RPMI7951 (cell line): ENCODE measurements around the gene LRG1. TPM values are rescaled to one million over a fixed set of nuclear protein-coding genes. Genes with fewer than 3 reads are reported as not detected.

Experiments
- DNase-seq: peaks from one replicate; pipeline ENCODE4 v3.0.0-alpha.2; 2012; ENCODE audit warnings: low read depth
- total RNA-seq: library from RNA; depleted of rRNA; stranded (reverse); fragments of >200 nt; shearing (Covaris generic); gene quantifications from 2 replicates; pipeline ENCODE4 v1.2.3, GENCODE V29; 2014

The LRG1 gene
- total RNA-seq, 1 experiment from 2014 or later = not detected

DNA sequence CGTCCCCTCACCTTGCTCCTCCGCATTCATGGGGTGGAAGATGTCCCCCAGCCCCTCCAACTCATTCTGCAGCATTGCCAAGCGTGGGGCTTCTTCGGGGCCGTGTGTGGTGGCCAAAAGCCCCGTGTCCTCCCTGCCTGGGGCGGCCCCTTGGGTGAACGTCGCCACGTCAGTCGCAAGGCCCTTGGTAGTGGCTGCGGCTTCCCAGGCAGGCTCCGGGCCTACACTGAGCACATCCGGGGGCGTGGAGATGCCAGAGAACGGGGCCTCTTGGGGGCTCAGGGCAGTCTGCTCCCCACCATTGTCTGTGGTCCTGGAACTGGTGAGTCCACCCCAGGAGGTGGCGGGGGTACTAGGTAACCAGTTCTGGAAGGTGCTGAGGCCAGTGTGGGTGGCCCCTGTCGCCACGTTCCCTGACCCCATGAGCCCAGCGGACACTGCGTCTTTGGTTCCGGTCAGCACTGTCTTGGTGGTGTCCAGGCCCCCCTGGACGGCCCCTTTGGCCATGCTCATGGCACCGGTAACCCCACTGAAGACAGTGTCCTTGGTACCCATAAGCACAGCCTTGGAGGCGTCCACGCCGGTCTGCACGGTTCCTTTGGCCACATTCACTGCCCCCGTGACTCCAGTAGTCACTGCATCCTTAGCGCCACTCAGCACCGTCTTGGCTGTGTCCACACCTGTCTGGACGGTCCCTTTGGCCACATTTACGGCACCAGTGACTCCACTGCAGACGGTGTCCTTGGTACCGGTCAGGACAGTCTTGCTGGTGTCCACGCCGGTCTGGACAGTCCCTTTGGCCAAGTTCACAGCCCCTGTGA, 29.2 kb downstream of the LRG1 start:
- DNase-seq = no peak

DNA sequence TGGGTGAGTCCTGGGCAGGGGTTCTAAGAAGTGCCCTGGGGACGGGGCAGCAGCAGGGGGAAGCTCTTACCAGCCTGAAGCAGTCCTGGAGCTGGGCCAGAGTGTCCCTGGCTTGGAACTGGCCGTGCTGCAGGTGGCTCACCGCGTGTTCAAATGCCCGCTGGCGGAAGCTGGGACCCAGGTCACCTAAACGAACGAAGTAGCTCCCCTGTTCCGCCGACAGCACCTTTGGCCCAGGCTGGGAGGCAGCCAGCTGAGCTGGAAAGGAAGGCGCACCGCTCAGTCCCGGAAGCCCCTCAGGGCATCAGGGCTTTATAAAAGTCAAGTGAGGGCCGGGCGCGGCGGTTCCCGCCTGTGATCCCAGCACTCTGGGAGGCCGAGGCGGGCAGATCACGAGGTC, 31.1 kb downstream of the LRG1 start:
- peak; percentile 47 for DNase-seq

DNA sequence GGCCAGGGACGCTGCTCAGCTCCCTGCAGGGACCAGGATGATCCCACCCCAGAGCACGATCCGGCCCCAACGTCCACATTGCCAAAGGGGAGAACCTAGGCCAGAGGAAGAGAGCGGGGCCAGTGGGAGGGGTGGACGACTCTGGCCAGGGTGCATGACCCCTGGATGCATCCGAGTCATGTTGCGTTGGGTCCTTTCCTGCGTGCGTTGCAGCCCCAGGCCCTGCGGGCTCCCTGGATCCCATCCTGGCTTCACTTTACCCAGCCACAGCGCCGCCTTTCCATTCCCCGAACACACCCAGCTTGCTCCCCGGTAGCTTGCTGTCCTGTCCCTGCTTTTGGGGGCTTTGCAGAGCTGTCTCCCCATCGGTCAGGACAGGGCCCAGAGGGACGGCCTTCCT, 32.0 kb downstream of the LRG1 start:
- no peak for DNase-seq

DNA sequence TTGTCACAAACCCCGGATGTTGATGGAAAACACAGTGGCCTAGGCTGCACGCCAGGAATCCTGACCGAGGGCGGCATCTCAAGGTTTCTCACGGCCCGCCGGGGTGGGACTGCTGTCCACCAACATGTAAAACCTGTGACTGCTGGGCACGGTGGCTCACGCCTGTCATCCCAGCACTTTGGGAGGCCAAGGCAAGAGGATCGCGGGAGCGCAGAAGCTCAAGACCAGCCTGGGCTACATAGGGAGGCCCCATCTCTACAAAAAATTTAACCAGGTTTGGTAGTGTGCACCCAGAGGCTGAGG, 32.7 kb downstream of the LRG1 start:
- no peak for DNase-seq

DNA sequence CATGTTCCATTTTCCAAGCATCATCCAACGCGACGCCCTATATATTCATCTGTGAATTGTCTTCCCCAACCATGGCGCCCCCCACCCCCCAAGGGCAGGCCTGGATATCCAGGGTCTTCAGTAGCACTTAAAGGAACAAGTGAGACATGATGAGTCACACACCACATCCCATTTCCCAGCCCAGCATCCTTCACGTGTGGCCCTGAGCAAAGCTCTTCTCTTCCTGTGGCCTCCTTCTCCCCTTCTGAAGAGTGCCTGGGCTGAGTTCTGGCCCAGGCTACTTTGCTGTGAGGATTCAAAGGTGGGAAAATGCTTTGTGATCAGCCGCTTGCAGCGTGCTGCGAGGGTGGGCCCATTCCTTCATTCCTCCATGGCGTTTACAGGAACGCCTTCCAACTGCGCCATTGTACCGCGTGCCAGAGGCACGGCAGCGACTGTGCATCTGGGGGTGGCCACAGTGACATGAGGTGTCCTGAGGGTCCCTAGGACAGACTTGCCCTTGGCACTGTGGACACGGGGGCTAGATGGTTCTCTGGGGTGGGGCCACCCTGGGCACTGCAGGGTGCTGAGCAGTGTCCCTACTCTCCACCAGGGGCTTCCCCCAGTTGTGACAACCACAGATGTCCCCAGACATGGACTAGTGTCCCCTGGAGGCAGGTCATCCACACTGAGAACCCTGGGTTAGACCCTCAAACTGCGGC, 33.2 kb downstream of the LRG1 start:
- peak; percentile 82 for DNase-seq

DNA sequence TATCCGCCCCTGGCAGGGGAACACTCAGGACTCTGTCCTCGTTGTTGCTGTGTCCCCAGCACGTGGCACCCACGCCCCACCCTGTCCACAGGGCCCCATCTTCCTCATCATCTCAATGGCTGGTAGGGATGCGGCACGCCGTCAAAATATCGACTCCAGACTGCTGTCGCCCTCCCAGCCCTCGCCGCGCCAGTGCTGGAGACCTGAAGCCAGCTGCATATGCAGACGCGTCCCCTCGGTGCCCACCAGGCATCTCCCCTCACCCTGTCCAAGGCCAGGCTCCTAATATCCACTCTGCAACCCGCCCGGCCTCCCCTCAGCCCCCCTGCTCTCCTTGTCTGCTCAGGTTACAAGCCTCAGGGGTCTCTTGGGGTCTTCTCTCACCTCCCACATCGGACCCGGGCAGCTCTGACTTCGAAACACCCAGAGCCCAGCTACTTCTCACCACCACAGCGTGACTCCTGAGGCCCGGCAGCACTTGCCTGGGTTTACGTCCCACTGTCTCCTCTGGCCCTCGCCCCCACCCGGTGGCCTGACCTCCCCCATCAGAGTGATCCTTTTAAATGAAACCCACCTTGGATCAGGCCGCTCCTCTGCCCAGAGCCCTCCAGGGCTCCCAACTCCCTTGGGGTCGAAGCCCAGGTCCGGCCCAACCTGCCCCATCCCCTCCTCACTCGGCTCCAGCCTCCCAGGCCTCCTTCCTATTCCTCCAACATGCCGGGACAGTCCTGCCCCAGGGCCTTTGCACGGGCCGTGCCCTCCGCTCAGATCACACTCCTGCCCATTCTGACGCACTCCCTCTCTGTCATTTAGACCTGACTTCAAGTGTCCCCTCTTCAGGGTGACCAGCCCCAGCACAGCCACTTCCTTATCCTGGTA, 34.0 kb downstream of the LRG1 start:
- DNase-seq = no peak

DNA sequence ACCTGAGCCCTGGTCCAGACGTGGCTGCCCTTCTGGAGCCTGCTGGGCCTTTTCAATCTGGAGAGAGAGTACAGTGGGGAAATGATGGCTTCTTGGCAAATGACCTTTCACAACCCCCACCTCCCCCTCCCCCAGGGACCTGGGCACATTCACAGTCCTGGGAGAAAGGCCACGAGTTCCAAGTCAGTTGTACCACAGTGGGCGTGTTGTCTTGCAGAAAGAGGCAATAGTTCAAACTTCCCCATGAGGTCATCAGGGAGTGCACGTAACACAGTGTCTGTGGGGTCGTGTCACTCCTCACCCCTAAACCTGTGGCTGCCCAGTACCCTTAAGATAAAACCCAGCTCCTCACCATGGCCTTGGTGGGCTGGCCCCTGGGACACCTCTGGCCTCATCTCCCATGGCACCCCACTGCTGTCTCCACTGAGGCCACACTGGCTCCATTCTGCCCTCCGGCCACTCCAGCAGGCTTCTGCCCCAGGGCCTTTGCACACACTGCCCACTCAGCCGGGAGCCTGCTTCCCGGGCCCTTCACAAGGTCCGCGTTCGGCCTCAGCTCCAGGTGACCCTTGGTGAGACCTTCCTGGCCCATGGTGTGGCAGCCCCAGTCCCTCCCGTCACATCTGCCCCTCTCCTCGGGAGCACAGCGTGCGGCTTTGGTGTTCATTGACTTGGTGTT, 34.8 kb downstream of the LRG1 start:
- DNase-seq = no peak

DNA sequence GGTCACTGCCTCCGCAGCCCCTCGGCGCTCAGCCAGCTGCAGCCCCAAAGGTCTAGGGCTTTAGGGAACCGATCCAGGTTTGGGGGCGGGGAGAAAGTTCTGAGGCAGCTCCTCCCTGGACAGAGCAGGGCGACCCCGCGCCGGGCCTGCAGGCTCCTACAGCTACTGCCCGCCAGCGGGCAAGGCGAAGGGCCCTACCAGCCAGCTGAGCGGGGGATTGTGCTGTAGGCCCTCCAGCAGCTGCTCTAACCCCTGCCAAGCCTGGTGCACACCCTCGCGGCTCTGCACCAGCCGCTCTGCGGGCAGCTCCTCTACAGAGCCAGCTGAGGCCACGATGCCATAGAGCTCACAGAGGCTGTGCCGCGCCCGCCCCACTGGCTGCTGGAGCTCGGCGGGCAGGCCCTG, 35.5 kb downstream of the LRG1 start:
- DNase-seq = no peak

DNA sequence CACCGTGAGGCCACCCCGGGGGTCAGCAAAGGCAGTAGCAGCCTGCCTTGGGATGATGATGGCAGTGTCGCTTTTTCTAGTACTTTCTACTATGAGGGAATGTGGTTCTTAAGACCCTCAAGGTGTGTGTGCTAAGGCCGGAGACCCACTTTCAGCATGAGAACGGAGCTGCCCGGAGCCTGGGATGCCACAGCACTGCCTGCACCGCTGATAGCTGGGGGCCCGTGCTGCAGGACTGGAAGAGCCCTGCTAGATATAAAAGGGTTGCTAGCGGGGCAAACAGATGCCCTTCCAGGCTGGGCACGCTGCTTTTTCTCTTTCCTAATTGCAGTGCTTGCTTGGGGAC, 36.0 kb downstream of the LRG1 start:
- DNase-seq = no peak

DNA sequence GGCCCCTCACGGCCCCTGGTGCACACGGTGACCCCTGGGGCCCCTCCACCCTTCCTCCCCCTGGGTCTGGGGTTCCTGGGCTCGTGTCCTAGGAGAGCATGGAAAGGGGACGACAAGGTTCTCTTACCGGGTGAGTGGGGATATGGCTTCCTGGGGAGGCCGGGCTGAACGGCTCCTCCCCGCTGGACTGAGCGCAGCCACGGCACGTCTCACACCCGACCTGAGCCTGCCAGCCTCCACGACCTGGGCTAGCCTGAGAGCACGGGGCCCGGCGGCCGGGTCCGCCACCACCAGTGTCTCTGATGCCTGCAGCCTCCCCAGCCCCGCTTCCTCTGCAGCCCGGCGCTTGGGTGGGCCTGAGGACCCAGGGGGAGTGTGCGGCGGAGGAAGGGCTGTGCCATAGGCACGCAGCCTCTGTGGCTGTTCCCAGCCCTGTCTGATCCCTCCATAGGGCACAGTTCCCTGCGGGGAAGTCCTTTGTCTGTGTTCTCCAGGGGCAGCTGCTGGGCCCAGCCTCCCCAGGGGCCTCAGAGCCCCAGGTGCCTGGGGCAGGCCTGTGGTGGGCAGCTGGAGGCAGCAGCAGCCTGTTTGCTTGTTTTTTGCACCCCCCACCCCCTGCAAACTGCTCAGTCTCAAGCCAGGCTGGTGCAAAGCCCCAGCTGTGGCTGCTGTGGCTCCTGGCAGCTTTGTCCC, 36.6 kb downstream of the LRG1 start:
- no peak for DNase-seq

DNA sequence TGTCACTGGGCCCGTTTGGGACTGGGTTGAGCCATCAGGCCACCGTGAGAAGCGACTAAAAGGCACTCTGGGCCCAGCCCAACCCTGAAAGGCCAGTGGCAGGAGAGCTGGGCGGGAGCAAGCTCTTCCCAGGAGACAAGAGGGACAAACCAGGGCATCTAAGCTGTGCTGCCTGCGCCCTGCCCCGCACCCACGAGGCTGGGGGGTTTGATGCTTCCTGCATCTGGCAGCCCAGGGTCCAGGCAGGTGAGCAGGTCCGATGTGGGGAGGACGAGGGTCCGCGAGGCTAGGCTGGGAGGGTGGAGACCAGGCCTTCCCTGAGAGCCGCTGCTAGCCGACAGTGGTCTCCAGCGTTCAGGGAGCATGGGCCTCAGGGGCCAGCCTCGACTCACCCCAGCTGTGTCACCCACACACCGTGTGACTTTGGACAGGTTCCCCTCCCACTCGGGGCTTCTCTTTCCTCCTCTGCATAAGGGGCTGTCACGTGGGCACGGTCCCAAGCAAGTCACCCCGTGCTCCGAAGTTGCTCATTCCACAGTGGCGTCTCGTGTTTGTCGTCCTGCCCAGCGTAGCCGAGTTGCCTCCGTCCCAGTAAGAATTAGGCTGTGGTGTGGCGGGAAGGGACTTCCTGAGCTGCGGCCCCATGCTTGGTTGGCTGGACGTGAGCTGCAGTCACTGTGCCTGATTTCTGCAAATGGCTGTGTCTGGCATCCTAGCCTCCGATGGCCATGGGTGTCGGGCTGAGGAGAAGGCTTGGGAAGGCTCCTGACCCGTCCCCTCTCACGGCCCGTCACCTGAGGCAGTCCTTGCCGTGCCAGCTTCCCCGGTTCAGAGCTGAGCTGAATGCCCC, 37.3 kb downstream of the LRG1 start:
- no peak for DNase-seq

DNA sequence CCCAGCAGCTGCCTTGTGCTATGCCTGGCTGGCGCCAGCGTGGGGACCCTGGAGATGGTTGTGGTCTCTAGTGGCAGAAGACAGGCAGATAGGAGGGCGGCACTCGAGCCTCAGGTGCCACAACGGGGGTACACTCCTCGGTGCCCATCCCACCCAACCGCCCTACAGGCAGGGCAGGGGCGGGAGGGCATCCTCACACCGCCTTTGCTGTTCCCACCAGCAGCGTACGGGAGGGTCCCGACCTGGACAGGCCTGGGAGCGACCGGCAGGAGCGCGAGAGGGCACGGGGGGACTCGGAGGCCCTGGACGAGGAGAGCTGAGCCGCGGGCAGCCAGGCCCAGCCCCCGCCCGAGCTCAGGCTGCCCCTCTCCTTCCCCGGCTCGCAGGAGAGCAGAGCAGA, 38.1 kb downstream of the LRG1 start:
- DNase-seq = no peak

DNA sequence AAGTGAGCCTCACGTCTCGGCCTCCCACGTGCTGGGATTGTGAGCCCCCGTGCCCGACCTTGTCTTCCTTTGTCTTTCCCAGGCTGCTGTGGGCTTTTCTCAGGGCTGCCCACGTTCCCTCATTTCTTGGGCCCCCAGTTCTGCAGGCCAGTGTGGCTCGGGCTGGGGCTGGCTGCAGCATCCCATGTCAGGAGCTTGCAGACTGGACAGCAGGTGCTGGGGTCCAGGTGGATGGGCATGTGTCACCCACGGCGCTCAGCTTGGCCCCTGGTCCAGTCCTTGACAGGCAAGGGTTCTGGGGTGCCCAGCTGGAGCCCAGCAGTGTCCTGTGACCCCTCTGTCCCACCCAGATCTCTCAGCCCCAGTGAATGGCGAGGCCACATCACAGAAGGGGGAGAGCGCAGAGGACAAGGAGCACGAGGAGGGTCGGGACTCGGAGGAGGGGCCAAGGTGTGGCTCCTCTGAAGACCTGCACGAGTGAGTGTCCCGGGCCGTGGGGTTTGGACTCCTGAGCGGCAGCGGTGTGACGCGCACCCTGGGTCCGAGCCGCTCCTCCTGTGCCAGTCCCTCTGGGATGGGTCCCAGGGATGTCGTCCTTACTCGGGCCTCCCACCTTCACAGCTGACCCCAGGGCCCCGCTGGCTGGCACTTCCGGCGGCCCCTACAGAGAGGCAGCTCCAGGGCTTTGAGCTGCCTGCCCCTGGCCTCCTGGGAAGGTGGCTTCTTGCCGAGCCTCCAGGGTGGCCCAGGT, 38.8 kb downstream of the LRG1 start:
- no peak for DNase-seq

DNA sequence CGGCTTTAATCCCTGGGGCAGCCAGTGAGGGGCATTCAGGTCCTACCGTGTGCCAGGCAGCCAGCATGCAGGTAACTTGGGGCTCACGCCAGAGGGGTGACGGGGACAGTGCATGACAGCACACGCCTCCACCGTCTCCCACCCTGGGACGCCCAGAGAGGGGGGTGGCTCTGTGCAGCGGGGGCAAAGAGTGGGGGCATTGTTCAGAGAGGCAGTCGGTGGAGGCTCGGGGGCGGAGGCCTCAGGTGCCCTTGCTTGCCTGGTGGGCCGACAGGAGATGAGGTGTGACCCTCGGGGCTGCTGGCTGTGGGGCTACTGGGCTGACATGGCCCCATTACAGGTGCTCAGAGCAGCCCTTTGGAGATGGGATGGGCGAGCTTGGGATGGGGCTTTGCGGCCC, 40.0 kb downstream of the LRG1 start:
- no peak for DNase-seq

DNA sequence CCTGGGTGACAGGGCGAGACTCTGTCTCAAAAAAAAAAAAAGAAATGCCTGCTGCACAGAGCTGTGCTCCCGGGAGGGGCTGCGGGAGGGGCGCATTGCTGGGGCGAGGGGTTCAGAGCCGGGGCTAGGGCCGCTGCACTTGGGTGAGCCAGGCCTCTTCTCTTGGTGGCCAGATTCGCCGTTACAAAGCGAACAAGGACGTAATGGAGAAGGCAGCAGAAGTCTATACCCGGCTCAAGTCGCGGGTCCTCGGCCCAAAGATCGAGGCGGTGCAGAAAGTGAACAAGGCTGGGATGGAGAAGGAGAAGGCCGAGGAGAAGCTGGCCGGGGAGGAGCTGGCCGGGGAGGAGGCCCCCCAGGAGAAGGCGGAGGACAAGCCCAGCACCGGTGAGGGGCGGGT, 40.5 kb downstream of the LRG1 start:
- DNase-seq = no peak

DNA sequence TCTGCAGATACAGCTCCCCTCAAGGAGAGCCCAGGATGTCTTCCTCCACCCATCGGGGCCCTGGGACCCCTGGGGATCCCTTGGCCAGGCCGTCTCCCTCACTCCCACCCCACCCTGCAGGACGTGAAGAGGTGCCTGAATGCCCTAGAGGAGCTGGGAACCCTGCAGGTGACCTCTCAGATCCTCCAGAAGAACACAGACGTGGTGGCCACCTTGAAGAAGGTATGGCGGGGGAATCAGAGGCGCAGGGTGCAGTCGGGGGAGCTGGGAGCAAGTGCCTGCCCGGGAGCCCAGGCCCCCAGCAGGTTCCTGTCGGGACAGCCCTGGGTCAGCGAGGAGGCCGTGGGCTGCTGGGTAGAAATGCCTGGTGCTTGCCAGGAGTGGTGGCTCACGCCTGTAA, 41.1 kb downstream of the LRG1 start:
- no peak for DNase-seq

DNA sequence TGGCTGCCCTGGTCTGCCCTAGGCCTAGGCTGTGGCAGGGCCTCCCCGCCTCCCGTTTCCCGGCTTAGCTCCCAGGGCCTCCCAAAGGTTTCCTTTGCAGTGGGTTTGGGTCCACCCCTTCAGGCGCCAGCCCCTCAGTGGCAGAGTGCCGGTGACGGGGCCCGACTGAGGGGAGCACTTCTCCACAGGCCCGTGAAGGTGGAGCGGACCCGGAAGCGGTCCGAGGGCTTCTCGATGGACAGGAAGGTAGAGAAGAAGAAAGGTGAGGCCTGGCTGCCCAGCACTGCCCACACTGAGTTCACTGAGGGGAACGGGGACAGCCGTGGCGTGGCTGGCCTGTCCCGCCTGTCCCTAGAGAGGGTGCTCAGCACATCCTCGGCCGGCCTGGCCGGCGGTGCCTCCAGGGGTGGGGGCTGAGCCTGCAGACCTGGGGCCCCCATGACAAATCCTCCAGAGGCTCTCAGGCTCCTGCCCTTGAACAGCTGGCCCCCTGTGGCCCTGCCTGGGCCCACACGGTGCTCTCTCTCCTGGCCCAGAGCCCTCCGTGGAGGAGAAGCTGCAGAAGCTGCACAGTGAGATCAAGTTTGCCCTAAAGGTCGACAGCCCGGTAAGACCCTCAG, 42.0 kb downstream of the LRG1 start:
- DNase-seq = no peak

DNA sequence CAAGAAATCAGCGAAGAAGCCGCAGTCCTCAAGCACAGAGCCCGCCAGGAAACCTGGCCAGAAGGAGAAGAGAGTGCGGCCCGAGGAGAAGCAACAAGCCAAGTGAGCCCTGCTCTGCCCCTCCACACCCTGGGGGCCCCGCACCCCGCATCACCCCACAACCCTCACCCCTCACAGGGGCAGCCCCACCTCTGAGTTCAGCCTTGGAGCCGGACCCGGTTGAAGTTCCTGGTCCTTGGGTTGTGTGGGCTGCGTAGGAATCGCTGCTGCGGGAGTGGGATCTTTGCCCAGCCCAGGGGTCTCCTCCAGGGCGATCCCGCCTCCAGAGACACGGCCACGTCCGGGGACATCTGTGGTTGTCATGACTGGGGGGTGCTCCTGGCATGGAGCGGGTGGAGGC, 43.5 kb downstream of the LRG1 start:
- DNase-seq = no peak

DNA sequence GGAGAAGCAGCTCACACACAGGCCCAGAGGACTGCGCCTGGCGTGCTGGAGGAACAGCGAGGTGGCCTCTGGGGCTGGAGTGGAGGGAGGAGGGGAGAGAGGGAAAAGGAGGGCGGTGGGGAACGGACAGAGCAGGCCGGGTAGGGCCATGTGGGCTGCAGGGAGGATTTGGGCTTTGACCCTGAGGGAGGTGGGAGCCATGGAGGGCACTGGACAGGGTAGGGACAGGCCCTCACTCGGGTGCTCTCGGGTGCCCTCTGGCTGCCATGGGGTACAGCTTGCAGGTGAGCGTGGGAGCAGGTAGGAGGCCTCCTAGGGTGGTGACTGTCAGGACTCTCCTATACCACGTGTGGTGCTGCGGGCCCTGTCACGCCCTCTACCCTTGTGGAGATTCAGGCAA, 44.4 kb downstream of the LRG1 start:
- no peak for DNase-seq

DNA sequence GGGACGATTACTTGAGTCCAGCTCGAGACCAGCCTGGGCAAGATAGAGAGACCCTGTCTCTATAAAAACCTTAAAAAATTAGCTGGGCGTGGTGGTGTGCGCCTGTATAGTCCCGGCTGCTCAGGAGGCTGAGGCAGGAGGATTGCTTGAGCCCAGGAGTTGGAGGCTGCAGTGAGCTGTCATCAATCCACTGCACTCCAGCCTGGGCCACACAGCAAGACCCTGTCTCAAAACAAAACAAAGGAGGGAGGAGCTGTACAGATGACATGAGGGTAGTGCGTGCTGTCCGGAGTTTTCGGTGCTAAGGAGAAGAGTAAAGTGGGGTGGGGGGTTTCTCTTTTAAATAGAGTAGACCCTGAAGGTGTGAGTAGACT, 45.2 kb downstream of the LRG1 start:
- DNase-seq = no peak
